A549 (cell line): ENCODE measurements around the gene INTS3.

Source experiments
- CTCF ChIP-seq: fragments of >200 bp; sonication (Bioruptor Twin); formaldehyde crosslinking; IDR thresholded peaks from 3 replicates; pipeline ENCODE4 v1.5.1; 2016
- EP300 ChIP-seq, 2 experiments: fragments of >200 bp; sonication (Bioruptor Twin); formaldehyde crosslinking; IDR thresholded peaks; 2 replicates in 1 of 2; 3 replicates in 1 of 2; pipeline ENCODE4 v1.6.1; 2016 to 2017
- FOSL2 ChIP-seq, 2 experiments: fragments of 450-650 bp in 1 of 2; fragments of >200 bp in 1 of 2; sonication (Bioruptor Twin) in 1 of 2; formaldehyde crosslinking; IDR thresholded peaks; 2 replicates each; pipeline versions ENCODE4 v1.5.0 to v1.6.1; 2016 to 2020; ENCODE audit warnings: mild to moderate bottlenecking in 1 of 2, moderate library complexity in 1 of 2
- HDAC2 ChIP-seq: fragments of 200-600 bp; sonication (generic); IDR thresholded peaks from 2 replicates; pipeline ENCODE4 v1.6.1; 2016
- MAZ ChIP-seq: fragments of 150-350 bp; IDR thresholded peaks from 2 replicates; pipeline ENCODE4 v1.6.1; 2014; ENCODE audit warnings: antibody characterized with exemption, low read depth, low read length, borderline replicate concordance
- PBX3 ChIP-seq: IDR thresholded peaks from 2 replicates; pipeline ENCODE4 v1.6.1; 2012
- POLR2A ChIP-seq: IDR thresholded peaks from 2 replicates; pipeline ENCODE4 v1.6.1; 2012; ENCODE audit warnings: mild to moderate bottlenecking, low read length
- POLR2AphosphoS2 ChIP-seq: conservative IDR thresholded peaks from 2 replicates; pipeline ENCODE4 v1.6.1; 2012; ENCODE audit warnings: low read length, improper control_type of control experiment, inconsistent platforms
- RARB ChIP-seq: fragments of 250-450 bp; sonication (Bioruptor Pico); IDR thresholded peaks from 2 replicates; pipeline ENCODE4 v1.8.0; 2021; ENCODE audit warnings: mild to moderate bottlenecking, moderate library complexity
- REST ChIP-seq: fragments of 200-600 bp; sonication (generic); IDR thresholded peaks from 2 replicates; pipeline ENCODE4 v1.6.1; 2016; ENCODE audit warnings: antibody characterized with exemption, mild to moderate bottlenecking, moderate library complexity
- RFX5 ChIP-seq: fragments of 450-650 bp; IDR thresholded peaks from 2 replicates; pipeline ENCODE4 v1.7.1; 2014; ENCODE audit warnings: antibody characterized with exemption, mild to moderate bottlenecking, moderate library complexity
- ZSCAN20 ChIP-seq: fragments of 250-450 bp; sonication (Bioruptor Pico); IDR thresholded peaks from 2 replicates; pipeline ENCODE4 v1.8.0; 2022; ENCODE audit warnings: mild to moderate bottlenecking, moderate library complexity

GRCh38 chr1:153775458-153776327 lies 47.8 kb downstream of the INTS3 start:
- TF ChIP-seq EP300 (IDR thresholded peaks at IDR 0.05) (no peak), POLR2A (no peak), CTCF (no peak), RARB (no peak), MAZ (no peak), POLR2AphosphoS2 (no peak), RFX5 (no peak), FOSL2 (IDR thresholded peaks at IDR 0.05) (no peak), FOSL2 (CRISPR knock-in tag; IDR thresholded peaks at IDR 0.05) (no peak), HDAC2 (no peak), PBX3 (no peak), ZSCAN20 (no peak), REST (no peak)
